ENCODE data around the gene RNF130.

Gene RNF130, protein sequence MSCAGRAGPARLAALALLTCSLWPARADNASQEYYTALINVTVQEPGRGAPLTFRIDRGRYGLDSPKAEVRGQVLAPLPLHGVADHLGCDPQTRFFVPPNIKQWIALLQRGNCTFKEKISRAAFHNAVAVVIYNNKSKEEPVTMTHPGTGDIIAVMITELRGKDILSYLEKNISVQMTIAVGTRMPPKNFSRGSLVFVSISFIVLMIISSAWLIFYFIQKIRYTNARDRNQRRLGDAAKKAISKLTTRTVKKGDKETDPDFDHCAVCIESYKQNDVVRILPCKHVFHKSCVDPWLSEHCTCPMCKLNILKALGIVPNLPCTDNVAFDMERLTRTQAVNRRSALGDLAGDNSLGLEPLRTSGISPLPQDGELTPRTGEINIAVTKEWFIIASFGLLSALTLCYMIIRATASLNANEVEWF

DNA sequence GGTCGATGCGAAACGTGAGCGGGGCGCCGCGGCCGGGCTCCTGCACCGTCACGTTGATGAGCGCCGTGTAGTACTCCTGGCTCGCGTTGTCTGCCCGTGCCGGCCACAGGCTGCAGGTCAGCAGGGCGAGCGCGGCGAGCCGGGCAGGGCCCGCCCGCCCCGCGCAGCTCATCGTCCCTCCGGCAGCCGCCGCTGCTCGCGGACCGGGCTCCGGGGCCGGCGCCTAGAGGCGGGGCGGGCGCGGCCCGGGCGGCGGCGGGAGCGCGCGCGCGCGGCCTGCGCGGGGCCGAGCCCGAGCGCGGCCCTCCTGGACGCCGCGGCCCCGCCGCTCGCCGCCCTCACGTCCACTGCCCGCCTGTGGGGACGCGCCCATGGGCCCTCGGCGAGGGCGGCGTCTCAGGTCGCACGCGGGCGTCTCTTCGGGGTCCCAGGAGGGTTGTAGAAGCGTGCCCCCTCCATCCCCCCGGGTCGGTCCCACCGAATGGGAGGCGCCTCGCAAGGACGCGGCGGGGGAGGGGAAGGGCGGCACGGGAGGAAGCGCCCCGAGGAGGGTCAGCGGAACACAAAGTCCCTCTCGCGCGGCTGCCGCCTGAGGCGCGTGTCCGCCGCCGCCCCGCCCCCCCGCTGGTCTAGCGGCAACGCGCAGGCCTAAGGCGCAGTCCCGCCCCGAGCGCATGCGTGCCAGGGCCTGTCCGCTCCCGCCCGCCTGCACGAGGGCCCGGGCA, at the start of gene RNF130:
RNF130 (minus strand) TSS at position 229 of the 725 bp plus-strand sequence; CDS start at position 172, 57 bp downstream.
- TF ChIP-seq, protein P1, sequence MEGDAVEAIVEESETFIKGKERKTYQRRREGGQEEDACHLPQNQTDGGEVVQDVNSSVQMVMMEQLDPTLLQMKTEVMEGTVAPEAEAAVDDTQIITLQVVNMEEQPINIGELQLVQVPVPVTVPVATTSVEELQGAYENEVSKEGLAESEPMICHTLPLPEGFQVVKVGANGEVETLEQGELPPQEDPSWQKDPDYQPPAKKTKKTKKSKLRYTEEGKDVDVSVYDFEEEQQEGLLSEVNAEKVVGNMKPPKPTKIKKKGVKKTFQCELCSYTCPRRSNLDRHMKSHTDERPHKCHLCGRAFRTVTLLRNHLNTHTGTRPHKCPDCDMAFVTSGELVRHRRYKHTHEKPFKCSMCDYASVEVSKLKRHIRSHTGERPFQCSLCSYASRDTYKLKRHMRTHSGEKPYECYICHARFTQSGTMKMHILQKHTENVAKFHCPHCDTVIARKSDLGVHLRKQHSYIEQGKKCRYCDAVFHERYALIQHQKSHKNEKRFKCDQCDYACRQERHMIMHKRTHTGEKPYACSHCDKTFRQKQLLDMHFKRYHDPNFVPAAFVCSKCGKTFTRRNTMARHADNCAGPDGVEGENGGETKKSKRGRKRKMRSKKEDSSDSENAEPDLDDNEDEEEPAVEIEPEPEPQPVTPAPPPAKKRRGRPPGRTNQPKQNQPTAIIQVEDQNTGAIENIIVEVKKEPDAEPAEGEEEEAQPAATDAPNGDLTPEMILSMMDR (IDR thresholded peaks at IDR 0.05; ENCODE audit: borderline replicate concordance, insufficient read depth, low read depth, low read length) = no peak
- H3K4me3 ChIP-seq (ENCODE audit: low read depth, low read length) = no peak within 1 kb of the TSS

DNA sequence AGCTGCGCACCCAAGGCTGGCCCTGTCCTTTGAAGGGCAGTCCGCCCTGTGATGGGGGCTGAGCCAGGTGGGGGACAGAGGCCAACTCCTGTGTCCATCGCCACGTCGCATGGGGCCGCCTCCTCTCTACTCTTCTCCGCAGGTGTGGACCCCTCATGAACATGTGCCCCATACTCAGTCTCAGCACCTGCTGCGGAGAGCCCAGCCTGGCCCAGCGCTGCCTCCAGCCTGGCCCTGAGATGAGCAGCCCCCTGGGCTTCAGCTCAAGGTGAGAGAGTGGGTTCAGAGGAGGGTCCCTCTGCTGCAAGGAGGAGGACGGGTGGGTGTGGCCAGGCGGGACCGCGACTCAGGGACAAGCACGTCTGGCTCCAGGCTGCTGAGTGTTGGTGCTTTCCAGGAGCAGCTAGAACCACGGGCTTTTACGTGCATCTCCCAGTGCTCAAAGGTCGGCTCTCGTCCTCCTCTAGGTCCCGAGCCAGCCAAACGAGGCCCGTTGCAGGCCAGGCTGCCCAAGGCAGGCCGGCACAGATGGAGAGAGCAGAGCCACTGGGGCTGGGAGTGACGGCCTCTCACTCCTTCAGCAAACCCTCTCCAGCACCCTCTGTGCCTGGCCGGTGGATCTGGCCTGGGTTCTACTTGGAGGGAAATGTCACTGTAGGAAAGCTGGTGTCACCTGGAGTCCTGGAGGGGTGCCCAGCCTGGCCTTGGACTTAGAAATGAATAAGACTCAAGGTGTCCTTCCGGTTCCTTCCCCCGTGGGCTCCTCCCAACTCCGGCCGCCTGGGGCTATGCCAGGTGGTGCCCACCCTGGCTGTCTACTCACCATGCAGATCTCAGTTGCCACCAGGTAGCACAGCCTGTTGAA, 48.9 kb upstream of the RNF130 start:
- TF ChIP-seq, protein P1 (IDR thresholded peaks at IDR 0.05; ENCODE audit: borderline replicate concordance, insufficient read depth, low read depth, low read length) = no peak
- no peak overlapping the region for H3K4me3 ChIP-seq (ENCODE audit: low read depth, low read length)

DNA sequence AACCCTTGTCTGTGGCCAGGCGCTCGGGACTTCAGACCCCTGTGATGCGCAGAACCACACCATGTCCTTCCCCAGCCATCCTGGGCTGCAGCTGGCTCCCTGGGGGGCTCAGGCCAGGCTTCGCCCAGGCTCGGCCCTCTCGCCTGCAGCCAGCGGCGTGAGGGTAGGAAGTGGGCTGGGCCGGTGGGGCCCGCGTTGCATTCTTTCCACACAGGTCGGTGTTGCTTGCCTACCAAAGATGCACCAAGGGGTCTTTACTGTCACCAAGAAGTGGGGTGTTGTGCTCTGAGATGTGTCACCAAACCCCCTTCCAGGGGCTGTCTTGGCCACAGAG, 48.3 kb upstream of the RNF130 start:
- TF ChIP-seq, protein P1 (IDR thresholded peaks at IDR 0.05; ENCODE audit: borderline replicate concordance, insufficient read depth, low read depth, low read length) = no peak
- no peak overlapping the region for H3K4me3 ChIP-seq (ENCODE audit: low read depth, low read length)

DNA sequence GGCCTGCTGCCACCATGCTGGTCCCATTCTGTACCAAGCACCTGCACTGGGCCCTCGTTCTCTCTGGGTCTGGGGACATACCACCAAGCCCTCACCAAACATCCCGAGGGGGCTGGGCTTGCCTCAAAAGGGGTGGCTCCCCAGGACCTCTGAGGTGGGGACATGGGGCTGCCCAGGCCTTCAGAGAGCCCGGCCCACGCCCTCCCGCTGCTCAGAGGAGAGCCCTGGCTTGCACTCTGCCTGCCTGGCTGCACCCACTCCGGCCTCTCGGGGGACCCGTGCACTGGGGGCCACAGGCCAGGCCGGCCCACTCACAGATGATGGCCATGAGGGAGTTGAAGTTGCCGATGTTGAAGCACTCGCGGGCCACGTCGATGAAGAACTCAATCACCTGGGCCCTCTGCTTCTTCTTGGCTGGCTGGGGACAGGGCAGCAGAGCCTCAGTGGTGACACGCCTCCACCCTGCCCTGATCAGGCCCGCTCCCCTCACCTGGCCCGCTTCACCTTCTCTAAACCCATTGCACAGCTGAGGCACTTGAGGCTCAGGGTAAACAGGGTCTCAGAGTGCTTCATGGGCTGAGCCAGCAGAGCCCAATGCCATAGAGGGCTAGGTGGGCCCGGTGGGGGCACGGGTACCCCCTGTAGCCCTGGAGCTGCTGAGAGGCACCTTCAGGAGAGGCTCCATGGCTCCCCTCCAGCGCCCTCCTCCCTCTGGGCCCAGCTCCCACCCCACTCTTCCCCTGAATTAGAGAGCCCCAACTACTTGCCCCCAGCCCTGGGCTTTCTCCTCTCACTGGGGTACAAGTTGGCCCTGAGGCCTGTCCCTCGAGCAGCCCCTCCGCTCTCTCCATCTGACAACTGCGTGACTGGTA, 47.7 kb upstream of the RNF130 start:
- TF ChIP-seq, protein P1 (IDR thresholded peaks at IDR 0.05; ENCODE audit: borderline replicate concordance, insufficient read depth, low read depth, low read length) = no peak
- H3K4me3 ChIP-seq (ENCODE audit: low read depth, low read length) = no peak overlapping the region

DNA sequence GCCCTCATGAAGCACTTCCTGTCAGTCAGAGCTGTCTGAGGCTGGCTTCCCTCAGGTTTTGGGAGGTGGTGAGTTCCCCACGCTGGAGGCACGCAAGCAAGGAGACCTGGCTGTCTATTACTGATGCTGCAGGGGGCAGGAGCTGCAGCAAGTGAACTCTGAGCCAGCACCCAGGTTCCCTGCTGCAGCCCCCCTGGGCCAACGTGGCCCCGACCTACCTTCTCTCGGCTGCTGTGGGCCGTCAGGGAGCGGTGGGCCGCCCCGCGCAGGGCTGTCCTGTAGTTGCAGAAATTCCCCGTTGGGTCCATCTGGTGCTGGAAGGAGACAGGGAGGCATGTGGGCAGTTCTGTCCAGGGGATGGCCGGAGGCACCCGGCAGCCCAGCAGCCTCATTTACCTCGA, 46.8 kb upstream of the RNF130 start:
- H3K4me3 ChIP-seq (ENCODE audit: low read depth, low read length) = no peak overlapping the region
- TF ChIP-seq, protein P1 (IDR thresholded peaks at IDR 0.05; ENCODE audit: borderline replicate concordance, insufficient read depth, low read depth, low read length) = no peak

DNA sequence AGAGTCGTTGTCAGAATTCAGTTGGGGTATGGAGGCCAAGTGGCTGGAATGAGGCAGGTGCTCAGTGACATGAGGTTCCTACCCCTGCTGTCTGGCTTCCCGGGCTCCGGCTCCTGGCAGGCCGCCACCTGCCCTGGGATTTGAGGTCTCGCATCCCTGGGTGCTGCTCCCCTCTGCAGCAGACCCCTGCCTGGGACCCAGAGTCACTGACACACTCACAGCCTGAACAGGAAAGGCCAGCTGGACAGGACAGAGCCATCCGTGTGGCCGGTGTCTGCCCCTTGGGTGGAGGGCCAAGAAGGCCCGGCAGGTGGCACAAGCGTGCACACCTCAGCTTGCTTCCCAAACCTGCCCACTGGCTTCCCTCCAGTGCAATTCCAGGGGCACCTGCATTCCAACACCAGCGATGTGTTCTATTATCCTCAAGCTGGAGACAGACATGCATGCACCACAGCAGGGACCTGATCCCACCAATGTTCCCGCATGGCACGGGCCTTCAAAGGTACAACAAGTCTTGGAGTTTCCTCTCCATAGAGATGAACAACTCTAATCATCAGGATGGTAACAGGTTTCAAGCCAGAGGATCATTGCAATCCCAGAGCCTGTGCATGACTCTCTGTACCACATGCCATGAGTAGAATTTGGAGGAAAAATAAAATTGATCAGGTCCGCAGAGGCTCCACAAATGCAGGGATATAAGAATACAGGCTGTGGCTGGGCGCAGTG, 45.6 kb upstream of the RNF130 start:
- TF ChIP-seq, protein P1 (IDR thresholded peaks at IDR 0.05; ENCODE audit: borderline replicate concordance, insufficient read depth, low read depth, low read length) = no peak
- H3K4me3 ChIP-seq (ENCODE audit: low read depth, low read length) = no peak overlapping the region
